Anterior cingulate cortex (tissue), 58 donors: ENCODE results near the gene TMEM236.

Experiments used
- DNase-seq, 58 donors: peaks; one replicate each; lab custom pipeline; 2025; lab: John Stamatoyannopoulos, UW

TMEM236 gene

DNA sequence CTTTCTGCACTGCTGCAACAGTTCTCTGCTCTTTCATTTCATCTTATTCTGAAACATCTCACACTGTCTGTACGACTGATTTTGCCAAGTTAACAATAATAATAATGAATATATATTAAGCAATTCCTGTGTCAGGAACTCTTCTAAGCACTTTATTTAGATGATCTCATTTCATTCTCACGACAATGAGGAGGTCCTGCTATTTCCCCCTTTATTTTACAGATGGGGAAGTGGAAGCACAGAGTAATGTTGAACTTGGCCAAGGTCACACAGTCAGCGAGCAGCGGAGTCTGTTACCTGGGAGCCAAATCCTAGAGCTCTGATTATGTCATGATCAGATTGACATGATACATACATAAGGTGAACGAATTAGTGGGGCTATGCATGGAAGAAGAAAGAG, 63.0 kb downstream of the TMEM236 start:
- DNase-seq: no peak

- DNase-seq: peak in 1 of 58 donors; percentile 8
These were observed 64.2 kb downstream of the TMEM236 start for GRCh38 chr10:17816199-17816598.

- no peak for DNase-seq
These were observed 65.3 kb downstream of the TMEM236 start for GRCh38 chr10:17817316-17817715.

- no peak for DNase-seq
These were observed 65.8 kb downstream of the TMEM236 start for GRCh38 chr10:17817790-17818189.

GRCh38 chr10:17819836-17820235, 67.8 kb downstream of the TMEM236 start:
- no peak for DNase-seq

DNA sequence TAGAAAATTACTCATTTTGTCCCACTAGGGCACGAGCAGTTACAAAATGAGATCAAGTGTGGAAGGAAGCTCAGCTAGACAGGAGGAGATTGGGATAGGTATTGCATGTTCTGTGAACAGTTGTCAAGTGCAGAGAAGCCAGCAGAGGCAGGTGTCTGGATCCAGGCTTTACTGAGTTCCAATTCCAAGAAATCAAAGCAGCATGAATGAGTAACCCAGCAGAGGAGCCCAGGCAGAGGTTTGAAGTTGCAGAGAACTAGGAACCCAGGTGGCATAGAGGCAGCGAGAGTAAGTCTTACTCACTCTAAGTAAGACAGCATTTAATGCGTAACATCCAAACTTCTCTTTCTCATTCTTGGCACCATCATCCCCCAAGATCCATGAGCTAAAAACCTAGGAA, 68.9 kb downstream of the TMEM236 start:
- DNase-seq: no peak

- DNase-seq: no peak
These were observed 69.9 kb downstream of the TMEM236 start for GRCh38 chr10:17821893-17822292.

- no peak for DNase-seq
These were observed 79.3 kb downstream of the TMEM236 start for GRCh38 chr10:17831341-17831740.

GRCh38 chr10:17831896-17832295, 79.9 kb downstream of the TMEM236 start:
- DNase-seq: no peak

DNA sequence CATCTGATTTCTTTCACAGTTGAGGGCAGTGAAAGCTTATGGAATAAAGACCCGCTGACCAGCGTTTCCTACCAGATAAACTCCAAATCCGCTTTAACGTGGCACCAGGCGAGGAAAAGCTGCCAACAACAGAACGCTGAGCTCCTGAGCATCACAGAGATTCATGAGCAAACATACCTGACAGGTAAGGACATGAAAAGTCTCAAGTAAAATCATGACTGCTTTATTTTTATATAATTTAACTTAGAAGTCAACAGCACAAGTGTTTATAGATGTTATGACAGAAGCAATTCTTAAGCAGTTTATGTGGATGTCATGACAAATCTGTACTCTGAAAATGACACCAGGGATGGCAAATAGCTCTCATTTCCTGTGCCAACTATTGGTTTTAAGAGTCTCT, 81.7 kb downstream of the TMEM236 start:
- no peak for DNase-seq

- no peak for DNase-seq
These were observed 83.7 kb downstream of the TMEM236 start for GRCh38 chr10:17835688-17836087.

- peak in 3 of 58 donors; percentile 1 to 2 (median 1) for DNase-seq
These were observed 84.9 kb downstream of the TMEM236 start for GRCh38 chr10:17836942-17837341.

GRCh38 chr10:17838080-17838648, 86.2 kb downstream of the TMEM236 start:
- no peak for DNase-seq

GRCh38 chr10:17841050-17841449, 89.0 kb downstream of the TMEM236 start:
- DNase-seq: no peak

DNA sequence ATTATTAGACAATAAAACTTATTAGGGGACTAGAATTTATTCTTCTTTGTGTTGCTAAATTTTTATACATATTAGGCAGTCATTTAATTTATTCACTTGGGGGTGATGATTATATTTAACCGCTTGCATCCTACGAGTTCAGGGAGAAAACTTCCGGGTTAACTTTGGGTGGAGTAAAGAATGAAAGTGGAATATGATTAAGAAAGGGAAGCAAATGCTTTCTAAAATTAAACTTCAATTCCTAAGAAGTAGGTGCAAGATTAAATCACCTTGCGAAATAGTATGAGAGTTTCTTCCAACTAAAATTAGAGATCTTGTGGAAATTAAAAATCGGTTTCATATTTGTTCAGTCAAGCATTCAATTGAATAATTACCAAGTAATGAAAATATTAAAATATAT, 90.6 kb downstream of the TMEM236 start:
- DNase-seq: no peak

GRCh38 chr10:17847585-17848296, 95.7 kb downstream of the TMEM236 start:
- peak in 1 of 58 donors; percentile 4 for DNase-seq

DNA sequence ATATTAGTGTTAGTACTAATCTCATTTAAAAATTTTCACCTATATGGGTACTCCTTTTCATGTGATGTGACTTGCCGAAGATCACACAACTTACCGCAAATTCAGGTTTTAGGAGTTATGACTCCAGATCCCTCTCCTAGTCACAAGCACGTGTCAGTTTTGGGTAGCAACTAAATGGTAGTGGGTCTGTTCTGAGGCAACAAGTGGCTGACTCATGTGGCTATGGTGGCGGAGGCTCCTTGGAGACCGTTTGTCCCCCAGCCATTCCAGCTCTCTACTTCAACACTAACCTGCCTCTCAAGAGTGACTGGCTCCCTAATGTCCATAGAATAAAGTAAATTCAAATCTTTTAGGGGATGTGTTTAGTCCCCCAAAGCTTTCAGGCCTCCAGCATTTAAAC, 96.6 kb downstream of the TMEM236 start:
- no peak for DNase-seq
